GM18870 (cell line): ENCODE data around the gene HS3ST1.
"Not testable (repeated sequence)": the region's sequence is repeated elsewhere in the genome, so short reads cannot be mapped to it uniquely, and the experiment has no call there.

Experiments
- ATAC-seq: cut with Tn5 transposase; IDR thresholded peaks from one replicate; pipeline ENCODE4 v1.9.1; 2021; ENCODE audit warnings: moderate library complexity; ENCODE audit not compliant: unreplicated experiment

Gene HS3ST1

GRCh38 chr4:11407551-11407950 is 21.1 kb downstream of the HS3ST1 start:
- ATAC-seq, result no peak

GRCh38 chr4:11404431-11404830 is 24.3 kb downstream of the HS3ST1 start:
- no peak for ATAC-seq

- peak; percentile 43 for ATAC-seq
Observed at GRCh38 chr4:11402192-11402591, 26.5 kb downstream of the HS3ST1 start.

- no peak for ATAC-seq
Observed at GRCh38 chr4:11399461-11399971, 29.2 kb downstream of the HS3ST1 start.

- ATAC-seq, result peak; percentile 72
Observed at GRCh38 chr4:11397819-11398610, 30.7 kb downstream of the HS3ST1 start.

GRCh38 chr4:11397146-11397545 is 31.5 kb downstream of the HS3ST1 start:
- no peak for ATAC-seq

GRCh38 chr4:11393551-11393950 is 35.1 kb downstream of the HS3ST1 start:
- no peak for ATAC-seq

- not testable (repeated sequence) for ATAC-seq
Observed at GRCh38 chr4:11384072-11384471, 44.6 kb downstream of the HS3ST1 start.

- ATAC-seq, result no peak
Observed at GRCh38 chr4:11376571-11376970, 52.1 kb downstream of the HS3ST1 start.

GRCh38 chr4:11376146-11376545 is 52.5 kb downstream of the HS3ST1 start:
- ATAC-seq, result no peak

- no peak for ATAC-seq
Observed at GRCh38 chr4:11368701-11369115, 60.0 kb downstream of the HS3ST1 start.

GRCh38 chr4:11367371-11367770 is 61.3 kb downstream of the HS3ST1 start:
- ATAC-seq, result no peak

GRCh38 chr4:11366859-11367258 is 61.8 kb downstream of the HS3ST1 start:
- no peak for ATAC-seq

- no peak for ATAC-seq
Observed at GRCh38 chr4:11365039-11365438, 63.7 kb downstream of the HS3ST1 start.

- no peak for ATAC-seq
Observed at GRCh38 chr4:11359591-11359990, 69.1 kb downstream of the HS3ST1 start.

- ATAC-seq, result no peak
Observed at GRCh38 chr4:11355226-11355625, 73.5 kb downstream of the HS3ST1 start.

GRCh38 chr4:11354531-11354930 is 74.2 kb downstream of the HS3ST1 start:
- ATAC-seq, result no peak

GRCh38 chr4:11348449-11349088 is 80.1 kb downstream of the HS3ST1 start:
- no peak for ATAC-seq

- ATAC-seq, result no peak
Observed at GRCh38 chr4:11344916-11345315, 83.8 kb downstream of the HS3ST1 start.

- no peak for ATAC-seq
Observed at GRCh38 chr4:11343536-11343935, 85.2 kb downstream of the HS3ST1 start.
